NCI-H69 (cell line): ENCODE results near the gene FAM118A.
A peak's percentile ranks its signal among the peaks of the same experiment; 100 is the strongest.
"Not testable (repeated sequence)": the region's sequence is repeated elsewhere in the genome, so short reads cannot be mapped to it uniquely, and the experiment has no call there.

Experiments
- DNase-seq: peaks from one replicate; lab custom pipeline; 2025; lab: John Stamatoyannopoulos, UW

The FAM118A gene

DNA sequence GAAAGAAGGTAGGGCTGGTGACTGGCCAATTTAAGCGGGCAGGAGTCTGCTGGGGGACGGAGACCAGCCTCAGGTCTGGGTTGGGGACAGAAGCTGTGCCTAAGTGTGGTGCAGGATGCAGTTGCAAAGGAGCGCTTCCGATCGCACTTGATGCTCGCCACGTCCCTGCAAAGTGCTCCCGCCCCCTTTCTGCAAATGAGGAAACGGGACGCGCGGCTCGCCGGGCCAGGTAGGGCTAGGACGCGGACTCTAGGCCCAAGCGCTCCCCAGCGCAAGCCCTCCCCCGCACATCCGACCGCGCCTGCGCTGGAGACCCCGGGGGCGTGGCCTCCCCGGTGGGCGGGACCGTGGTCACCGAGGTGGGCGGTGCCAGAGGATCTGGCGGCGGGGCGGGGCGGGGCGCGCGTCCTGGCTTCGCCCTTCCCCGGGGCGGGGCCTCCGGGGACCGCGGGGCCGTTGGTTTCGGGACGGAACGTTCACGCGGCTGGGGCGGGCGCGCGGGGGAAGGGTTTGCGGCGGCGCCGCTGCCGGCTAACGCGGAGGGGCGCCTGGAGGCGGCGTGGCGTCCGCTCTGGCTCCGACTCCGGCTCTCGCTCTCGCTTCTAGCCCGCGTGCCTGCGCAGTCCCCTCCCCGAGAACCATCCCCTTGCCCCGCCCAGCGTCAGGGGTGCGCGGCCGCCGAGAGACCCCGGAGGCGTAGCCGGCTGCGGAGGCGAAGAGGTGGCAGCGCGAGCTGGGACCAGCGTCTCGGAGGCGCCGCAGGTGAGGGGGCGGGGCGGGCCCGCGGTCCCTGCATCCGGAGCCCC, at the start of gene FAM118A:
Gene FAM118A, plus strand, starts transcription at position 513 of the 806 bp plus-strand sequence. CDS start 12,446 bp downstream, outside the sequence.
- peak; percentile 96 for DNase-seq

DNA sequence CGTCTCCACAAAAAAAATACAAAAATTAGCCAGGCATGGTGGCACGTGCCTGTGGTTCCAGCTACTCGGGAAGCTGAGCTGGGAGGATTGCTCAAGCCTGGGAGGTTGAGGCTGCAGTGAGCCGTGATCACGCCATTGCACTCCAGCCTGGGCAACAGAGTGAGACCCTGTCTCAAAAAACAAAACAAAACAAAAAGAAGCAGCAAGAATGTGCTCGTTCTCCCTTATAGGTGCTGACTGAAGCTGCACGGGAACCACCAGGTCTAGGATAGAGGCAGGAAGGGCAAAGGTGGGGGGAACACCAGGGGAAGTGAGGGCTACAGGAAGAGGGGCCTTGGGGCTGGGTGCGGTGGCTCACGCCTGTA, 49.4 kb upstream of the FAM118A start:
- not testable (repeated sequence) for DNase-seq

DNA sequence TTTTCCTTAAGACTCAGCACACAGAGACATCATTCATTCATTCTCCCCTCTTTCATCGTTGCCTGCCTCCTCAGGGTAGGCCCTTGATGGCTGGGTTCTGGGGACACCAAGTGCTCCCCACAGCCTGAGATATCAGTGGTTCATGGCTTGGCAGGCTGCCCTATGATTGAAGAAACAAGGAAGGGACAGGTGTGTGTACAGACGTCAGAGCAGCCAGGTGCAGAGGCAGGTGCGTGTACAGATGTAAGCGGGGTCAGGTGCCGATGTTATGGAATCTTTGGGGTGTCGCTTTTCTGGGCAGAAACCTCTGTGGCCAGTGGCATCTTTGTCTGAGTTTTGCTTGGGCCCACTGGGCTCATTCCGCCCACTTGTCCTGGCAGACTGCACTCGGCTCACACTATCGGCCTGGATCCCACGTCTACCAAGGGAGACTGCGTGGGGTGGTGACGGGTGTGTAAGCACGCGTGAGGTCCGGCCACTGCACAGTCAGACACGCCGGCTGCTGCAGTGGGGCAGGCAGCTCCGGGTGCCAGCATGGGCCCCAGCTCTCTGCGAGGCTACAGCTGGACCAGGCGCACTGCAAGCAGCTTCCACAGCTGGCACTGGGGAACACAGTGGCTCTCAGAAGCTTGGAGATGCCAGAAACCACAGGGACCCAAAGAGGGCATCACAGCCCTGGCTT, 48.2 kb upstream of the FAM118A start:
- DNase-seq: peak; percentile 47

DNA sequence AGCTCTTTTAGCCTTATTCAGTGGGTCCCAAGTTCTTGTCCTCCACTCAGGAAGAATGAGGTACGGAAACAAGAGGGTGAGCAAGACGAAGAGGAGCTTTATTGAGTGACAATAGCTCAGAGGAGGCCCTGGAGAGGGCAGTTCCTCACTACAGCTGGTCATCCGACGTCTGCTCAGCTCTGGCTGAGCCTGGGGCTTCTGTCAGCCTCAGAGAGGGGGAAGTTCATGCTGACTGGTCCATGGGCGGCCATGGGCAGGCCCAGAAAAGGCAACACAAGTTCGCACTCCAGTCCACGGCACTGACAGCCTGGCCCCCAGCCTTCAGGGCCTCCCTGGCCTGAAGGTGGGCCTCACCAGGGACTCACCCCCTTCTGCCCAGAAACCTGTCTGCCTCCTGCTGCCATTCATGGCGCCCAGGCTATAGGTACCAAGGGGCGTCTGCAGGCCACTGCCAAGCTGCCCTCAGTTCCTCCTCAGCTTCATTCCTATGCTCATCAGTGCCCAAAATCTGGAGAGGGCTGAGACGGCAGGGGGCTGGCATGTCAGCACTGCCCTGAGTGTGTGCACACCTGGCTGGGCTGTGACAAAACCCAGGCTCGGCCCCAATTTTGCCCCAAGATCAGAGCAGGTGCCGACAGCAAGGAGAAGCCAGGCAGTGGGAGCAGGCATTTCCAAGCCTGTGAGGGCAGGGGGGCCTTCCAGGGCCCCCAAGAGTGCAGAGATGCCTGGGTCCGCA, 47.4 kb upstream of the FAM118A start:
- no peak for DNase-seq

DNA sequence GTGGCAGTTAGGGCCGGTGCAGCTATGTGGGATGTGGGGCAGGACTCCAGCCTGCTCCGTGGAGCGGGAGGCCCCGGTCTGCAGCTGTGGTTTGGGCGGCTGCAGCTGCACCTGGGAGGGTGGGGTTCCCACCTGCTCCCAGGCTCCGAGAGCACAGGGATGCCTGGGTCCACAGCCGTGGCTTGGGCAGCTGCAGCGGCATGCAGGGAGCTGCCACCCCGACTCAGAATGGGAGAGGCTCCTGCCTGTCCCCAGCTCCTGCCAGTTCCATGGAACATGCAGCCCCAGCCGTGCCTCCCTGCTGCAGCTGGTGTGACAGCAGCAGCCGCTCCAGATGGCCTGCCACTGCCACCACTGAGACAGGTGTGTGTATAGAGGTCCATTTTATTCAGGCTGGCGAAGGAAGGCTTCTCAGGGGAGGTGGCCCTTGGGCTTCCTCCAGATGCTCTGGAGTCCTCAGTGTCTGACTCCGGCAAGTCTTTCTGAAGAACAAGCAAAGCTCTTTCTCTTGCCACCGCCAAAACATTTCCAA, 46.7 kb upstream of the FAM118A start:
- DNase-seq: peak; percentile 41

DNA sequence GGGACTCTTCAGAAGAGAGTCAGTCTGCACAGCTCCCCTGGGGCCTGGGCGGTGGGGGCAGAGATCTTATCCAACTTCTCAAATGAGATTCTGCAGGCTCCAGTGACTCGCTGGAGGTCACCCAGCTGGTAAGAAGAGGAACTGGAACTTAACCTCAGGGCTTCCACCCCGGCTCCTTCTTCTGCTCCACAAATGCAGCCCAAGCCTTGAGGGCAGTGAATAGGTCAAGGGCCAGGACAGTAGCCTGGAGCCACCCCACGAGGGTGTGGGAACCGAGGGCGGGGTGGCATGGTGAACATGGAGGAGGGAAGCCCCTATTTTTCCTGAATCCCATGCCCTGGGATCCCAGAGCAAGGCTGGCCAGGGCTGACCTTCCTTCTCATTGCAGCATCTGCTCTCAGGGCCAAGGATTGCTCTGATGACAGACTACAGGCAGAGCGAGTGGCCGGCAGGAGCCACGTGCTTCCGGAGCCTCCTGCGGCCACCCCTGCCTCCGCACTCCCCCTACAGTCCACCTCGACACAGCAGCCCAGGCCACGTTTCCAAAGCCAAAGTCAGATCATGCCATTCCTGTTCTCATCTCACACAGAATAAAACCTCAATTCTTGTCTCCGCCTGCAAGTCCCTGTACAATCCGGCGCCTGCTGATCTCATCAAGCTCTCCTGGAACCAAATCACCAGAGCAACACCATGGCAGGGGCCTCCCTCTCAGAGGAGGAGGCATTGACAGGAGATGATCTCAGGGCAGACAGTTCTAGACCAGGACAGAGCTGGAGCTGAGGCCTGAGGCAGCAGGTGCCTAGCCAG, 46.1 kb upstream of the FAM118A start:
- DNase-seq: no peak

DNA sequence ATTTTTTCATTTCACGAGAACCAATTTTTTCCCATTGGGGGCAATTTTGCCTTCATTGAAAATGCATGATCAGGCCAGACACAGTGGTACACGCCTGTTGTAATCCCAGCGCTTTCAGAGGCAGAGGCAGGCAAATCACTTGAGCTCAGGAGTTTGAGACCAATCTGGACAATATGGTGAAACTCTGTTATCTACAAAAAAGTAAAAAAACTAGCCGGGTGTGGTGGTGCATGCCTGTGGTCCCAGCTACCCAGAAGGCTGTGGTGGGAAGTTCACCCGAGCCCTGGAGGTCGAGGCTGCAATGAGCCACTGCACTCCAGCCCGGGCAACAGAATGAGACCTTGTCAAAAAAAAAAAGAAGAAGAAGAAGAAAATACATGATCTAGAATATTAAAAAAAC, 44.2 kb upstream of the FAM118A start:
- DNase-seq: no peak

DNA sequence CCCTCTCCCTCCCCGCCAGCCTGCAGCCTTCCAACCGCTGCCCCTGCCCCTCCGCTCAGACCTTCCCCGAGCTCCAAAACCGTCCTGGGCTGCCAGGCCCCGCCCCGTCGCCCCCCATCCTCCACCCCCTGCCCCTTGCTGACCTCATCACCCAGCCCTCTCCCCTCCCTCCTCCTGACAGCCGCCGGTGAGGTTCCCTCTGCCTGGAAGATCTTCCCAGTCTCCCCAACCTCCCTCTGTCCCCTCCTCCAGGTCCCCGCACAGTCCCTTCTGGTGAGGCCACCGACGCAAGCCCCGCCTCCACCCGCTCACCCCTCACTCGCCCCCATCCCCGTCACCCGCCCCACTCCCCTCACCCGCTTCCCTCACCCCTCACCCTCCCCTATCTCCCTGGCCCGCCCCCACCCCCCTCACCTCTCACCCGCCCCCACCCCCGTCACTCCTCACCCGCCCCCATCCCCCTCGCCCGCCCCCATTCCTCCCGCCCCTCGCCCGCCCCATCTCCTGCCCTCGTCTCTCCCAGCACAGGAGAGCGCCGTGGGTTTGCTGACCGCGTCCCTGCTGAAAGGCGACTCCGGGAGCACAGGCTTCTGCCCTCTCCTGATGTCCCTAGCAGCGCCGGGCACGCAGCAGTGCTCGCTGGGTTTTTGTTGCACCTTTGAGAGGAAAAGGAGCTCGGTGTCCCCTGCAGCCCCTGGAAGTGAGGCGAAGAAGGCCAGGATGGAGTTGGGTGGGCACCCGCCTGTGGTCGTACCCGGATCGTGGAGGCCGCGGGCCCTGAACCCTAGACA, 41.4 kb upstream of the FAM118A start:
- DNase-seq: peak; percentile 76

DNA sequence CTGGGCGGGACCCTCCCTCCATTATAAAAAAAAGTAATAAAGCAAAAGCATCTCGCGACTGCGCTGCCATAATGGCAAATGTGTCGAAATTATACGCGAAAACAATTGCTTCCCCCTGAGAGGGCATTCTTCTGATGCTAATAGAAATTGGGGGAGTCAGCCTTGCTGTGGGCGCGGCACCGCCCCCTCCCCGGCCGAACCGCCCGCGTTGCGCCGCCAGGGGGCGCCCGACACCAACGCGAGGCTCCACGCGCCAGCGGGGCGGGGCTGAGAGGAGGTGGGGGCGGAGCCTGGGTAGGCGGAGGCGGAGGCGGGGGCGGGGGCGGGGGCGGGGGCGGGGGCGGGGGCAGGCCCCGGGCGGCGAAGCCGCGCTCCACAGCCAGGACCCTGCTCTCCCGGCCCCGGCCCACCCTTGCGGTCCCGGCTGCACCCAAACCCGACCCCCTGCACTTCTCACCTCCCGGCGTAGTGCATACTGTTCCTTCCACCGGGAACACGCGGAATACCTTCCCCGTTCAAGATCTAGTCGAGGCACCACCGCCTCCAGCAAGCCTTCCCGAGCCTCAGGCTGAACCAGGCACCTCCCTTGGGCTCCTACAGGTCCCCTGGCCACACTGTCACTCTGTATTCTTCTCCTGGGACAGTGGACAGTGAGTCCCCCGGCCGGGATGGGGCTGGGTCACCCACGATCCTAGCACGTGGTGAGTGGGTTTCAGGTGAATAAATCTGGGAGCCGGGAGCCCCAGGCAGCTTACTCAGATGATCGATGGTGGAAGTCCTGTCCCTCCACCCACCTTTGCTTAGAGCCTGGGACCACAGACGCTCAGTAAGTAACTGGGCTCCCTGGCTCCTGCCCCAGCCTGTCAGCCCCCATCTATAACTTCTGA, 40.5 kb upstream of the FAM118A start:
- peak; percentile 88 for DNase-seq

DNA sequence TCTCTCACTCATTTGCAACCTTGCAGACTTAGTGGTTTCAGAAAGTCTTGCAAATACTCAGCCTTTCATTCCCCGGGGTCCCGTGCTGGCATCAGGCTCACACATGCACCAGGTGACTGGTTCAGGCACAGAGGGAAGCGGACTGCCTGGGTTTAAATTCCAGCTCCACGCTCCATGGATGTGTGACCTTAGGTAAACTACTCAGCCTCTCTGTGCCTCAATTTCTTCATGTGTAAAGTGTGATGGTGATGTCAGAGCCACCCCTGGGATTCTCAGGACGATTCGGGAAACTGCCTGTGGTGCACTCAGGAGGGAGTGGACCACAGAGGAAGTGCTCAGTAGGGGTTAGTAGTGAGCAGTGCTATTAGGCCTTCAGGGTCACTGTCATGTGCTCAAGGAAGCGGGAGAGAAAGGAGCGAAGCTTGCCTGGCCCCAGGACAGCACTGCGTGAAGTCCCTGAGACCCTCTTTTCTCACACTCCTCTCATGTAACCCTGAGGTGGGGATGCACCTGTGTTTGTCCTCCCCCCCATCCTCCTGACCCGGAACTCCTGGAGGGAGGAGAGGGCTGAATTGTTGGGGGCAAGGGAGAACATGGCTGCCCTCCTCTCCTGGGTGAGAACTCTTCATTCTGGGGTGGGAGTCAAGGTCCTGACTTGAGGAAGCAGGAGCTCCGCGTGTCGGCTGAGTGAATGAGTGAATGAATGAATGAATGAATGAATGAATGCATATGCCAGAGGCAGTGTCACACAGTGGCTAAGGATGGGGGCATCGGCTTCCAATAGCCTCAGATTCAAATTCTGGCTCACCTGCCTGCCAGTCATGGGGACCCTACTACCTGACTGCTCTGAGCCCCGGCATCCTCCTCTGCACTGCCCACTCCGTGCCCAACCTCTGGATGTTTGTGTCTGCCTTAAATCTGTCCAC, 39.4 kb upstream of the FAM118A start:
- DNase-seq: peak; percentile 18

DNA sequence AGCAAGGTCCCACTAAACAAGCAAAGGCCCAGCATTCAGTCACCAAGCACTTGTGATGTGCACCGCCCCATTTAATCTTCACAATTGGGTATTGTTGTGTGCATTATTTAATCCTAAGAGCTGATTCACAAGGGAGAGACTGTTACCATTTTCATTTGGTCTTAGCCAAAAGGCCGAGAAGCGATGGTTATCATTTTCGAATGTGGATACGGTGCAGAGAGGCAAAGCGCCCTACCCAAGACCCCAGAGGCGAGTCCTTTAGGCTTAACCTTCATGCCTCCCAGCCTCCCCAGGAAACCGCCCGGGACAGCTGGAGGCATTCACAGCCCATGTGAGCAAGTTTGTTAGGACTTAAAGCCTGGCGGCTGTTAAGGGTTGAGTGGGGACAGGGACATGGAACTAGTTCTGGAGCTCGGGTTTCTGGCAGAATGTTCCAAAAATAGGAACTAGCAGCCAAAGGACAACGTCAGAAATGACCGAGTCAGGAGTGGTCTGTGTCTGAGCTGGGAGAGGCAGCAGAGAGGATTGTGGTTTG, 38.0 kb upstream of the FAM118A start:
- DNase-seq: peak; percentile 44

DNA sequence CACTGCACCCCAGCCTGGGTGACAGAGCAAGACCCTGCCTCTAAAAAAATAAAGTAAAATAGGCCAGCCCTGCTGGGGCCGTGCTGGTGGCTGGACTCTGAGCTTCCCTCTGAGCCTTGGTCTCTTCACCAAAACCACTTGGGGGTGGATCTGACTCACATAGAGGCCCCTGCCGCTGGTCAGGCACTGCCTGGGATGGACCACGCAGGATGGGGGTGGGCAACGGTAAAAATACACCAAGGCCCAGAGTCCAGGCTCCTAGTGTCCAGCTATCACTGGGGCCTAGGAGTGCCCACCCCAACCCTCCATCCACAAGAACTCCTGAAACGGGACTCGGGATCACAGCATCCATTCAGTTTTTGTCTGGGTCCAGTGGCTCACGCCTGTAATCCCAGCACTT, 37.2 kb upstream of the FAM118A start:
- DNase-seq: no peak

DNA sequence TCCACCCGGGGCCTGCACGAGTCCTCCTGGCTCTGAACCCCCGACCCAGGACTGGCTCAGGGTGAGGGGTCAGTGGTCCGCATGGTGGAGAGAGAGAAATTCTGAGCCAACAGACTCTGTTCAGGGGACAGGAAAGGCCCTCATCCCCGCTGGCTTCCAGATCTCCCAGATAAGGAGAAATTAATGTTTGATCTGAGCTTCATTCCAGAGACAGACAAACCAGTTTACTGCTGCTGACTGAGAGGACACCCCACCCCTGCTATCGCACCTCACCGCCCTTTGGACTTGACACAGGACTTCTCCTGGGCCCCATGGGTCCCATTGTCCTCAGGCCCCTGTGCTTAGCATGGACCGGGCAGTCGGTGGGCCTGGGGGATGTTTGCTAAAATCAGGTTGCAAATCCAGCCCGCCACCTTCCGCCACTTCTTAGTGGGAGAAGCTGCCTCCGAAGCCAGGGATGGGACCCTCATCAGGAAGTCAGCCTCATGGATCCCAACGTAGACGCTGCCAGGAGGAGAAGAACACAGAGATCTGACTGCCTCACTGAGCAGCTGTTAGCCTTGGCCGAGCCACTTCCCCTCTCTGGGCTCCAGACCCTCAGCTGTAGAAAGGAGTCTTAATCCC, 36.2 kb upstream of the FAM118A start:
- no peak for DNase-seq

DNA sequence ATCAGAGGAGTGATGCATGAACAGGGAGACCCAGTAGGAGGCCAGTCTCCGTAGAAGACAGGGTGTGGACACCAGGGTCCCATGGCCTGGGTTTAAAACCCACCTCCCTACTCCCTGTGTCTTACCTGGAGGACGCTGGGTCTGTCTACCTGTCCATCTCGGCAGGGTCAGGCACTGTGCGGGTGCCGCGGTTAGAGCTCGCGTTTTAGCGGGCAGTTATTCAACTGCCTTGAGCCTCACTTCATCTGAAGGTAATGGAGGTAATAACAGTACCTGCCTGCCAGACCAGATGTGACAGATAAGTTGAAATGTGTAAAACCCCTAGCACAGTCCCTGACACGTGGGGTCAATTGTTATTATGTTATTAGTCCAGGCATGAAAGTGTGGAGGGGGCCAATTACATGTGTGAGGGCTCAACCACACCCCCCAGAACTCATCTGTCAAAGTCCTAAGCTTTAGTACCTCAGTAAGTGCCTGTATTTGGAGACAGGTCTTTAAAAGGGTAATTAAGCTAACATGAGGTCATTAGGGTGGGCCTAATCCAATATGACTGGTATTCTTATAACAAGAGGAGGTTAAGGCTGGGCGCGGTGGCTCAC, 33.1 kb upstream of the FAM118A start:
- DNase-seq: peak; percentile 73

DNA sequence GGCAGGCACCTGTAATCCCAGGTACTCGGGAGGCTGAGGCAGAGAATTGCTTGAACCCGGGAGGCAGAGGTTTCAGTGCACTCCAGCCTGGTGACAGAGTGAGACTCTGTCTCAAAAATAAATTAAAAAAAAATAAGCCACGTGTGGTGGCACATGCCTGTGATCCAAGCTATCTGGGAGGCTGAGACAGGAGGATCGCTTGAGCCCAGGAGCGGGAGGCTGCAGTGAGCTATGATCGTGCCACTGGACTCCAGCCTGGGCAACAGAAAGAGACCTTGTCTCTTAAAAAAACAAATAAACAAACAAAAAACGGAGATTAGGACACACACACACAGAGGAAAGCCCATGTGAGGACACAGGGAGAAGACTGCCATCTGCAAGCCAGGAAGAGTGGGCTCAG, 32.0 kb upstream of the FAM118A start:
- DNase-seq: not testable (repeated sequence)

DNA sequence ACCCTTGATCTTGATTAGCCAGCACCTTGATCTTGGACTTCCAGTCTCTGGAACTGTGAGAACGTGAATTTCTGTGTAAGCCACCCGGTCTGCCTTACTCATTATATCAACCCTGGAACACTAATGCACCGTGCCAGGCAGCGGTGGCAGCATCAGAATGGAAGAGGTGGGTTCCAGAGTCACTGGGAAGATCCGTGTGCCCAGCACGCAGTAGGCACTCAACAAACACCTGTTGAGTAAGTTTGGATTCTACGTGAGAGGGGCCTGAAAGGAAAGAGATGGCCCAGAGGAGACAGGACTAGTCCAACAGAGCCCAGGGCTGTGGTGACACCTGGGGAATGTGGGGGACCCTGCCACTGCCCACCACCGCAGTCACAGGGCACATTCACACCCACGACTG, 31.6 kb upstream of the FAM118A start:
- no peak for DNase-seq

DNA sequence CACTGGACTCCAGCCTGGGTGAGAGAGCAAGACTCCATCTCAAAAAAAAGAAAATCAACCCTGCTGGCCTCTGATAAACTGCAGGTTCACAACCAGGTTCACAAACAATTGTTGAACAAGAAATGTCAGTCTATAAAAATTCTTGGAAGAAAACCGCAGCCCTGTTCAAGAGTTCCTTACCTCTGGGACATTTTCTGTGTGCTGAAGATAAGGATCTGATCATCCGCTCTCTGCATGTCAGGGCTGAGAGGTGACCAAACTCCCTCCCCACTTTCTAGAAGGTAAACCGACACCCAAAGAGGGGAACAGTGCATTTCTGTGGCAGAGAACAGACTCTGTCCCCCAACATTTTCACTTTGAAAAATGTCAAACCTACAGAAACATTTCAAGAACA, 29.1 kb upstream of the FAM118A start:
- no peak for DNase-seq

DNA sequence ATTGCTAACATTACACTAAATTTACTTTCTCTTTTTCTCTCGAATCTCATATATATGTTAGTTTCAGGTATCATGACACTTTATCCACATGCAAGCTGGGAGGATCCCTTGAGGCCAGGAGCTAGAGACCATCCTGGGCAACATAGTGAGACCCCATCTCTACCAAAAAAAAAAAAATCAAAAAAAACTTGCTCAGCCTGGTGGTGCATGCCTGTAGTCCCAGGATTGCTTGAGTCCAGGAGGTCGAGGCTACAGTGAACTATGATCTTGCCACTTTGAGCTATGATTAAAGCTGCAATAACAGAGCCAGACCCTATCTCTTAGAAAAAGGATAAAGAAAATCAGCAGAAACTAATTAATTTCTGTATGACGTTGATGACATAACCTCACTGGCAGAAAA, 28.7 kb upstream of the FAM118A start:
- no peak for DNase-seq
